PC-9 (cell line): Measurements from ENCODE around the gene EYS. TPM values are rescaled to one million over a fixed set of nuclear protein-coding genes. Genes with fewer than 3 reads are reported as not detected.

Experiments used
- BruUV-seq: library from RNA; stranded (reverse); fragments of 400-500 nt; replicated peaks from 2 replicates; lab custom pipeline; 2021; lab: Mats Ljungman, UMichigan
- CTCF ChIA-PET: fragments of 300-600 bp; sonication (Branson Sonifier 250); formaldehyde crosslinking; loops from one replicate; lab custom pipeline; 2022; ENCODE audit warnings: antibody characterized with exemption; lab: Charles Lee
- POLR2A ChIA-PET: fragments of 300-600 bp; sonication (Branson Sonifier 250); formaldehyde crosslinking; loops from one replicate; lab custom pipeline; 2022; ENCODE audit warnings: antibody characterized with exemption; ENCODE audit not compliant: unreplicated experiment; lab: Charles Lee
- DNase-seq, 2 experiments: peaks; one replicate each; pipeline versions ENCODE4 v3.0.0 to v3.0.0-alpha.2; 2015 to 2022; ENCODE audit warnings: mixed read lengths in 1 of 2
- H2AFZ ChIP-seq: fragments of 200-600 bp; sonication (generic); 2 replicates; pipeline ENCODE4 v1.8.1; 2017; ENCODE audit warnings: antibody characterized with exemption
- H3F3A ChIP-seq: fragments of 200-600 bp; sonication (generic); 2 replicates; pipeline ENCODE4 v1.8.1; 2017; ENCODE audit warnings: antibody characterized with exemption, mild to moderate bottlenecking, low read depth; ENCODE audit not compliant: insufficient read depth
- H3K27ac ChIP-seq: fragments of 200-600 bp; sonication (generic); 2 replicates; pipeline ENCODE4 v1.6.1; 2016; ENCODE audit warnings: mixed run types
- H3K27me3 ChIP-seq: fragments of 200-600 bp; sonication (generic); 2 replicates; pipeline ENCODE4 v1.6.1; 2016; ENCODE audit warnings: low read depth, mixed run types; ENCODE audit not compliant: insufficient read depth
- H3K36me3 ChIP-seq: fragments of 200-600 bp; sonication (generic); 2 replicates; pipeline ENCODE4 v1.6.1; 2016; ENCODE audit warnings: low read depth, mixed run types
- H3K4me1 ChIP-seq: fragments of 200-600 bp; sonication (generic); replicated peaks from 2 replicates; pipeline ENCODE4 v1.6.1; 2016; ENCODE audit warnings: mixed run types; ENCODE audit not compliant: insufficient read depth
- H3K4me2 ChIP-seq: fragments of 200-600 bp; sonication (generic); 2 replicates; pipeline ENCODE4 v1.6.1; 2017; ENCODE audit warnings: mixed run types
- H3K4me3 ChIP-seq: fragments of 200-600 bp; sonication (generic); 2 replicates; pipeline ENCODE4 v1.6.1; 2016; ENCODE audit warnings: mixed run types
- H3K79me2 ChIP-seq: fragments of 200-600 bp; sonication (generic); 2 replicates; pipeline ENCODE4 v1.6.1; 2017; ENCODE audit warnings: low read depth, mixed run types
- H3K9me2 ChIP-seq: fragments of 200-600 bp; sonication (generic); 2 replicates; pipeline ENCODE4 v1.8.1; 2017; ENCODE audit warnings: mild to moderate bottlenecking; ENCODE audit not compliant: insufficient read depth
- H3K9me3 ChIP-seq: fragments of 200-600 bp; sonication (generic); 2 replicates; pipeline ENCODE4 v1.8.1; 2016; ENCODE audit warnings: low read depth; ENCODE audit not compliant: insufficient read depth
- H4K20me1 ChIP-seq: fragments of 200-600 bp; sonication (generic); 2 replicates; pipeline ENCODE4 v1.8.1; 2017; ENCODE audit not compliant: insufficient read depth
- EZH2 ChIP-seq: fragments of 200-600 bp; sonication (generic); IDR thresholded peaks from 2 replicates; pipeline ENCODE4 v1.8.0; 2017; ENCODE audit warnings: antibody characterized with exemption, low read depth
- intact Hi-C: fragments of 100-400 bp; cut with micrococcal nuclease; formaldehyde crosslinking; loops from one replicate; pipeline ENCODE4 v1.10.0; 2022; ENCODE audit not compliant: unreplicated experiment
- total RNA-seq: library from RNA; stranded (reverse); gene quantifications from 2 replicates; pipeline ENCODE4 v1.2.3, GENCODE V29; 2021
- TF ChIP-seq, protein P1 (sequence below): fragments of 200-600 bp; sonication (generic); conservative IDR thresholded peaks from 2 replicates; pipeline ENCODE4 v1.6.1; 2017; ENCODE audit warnings: mixed run types, antibody characterized with exemption, mild to moderate bottlenecking, moderate library complexity

Gene EYS
- total RNA-seq, 1 experiment from 2014 or later: not detected

DNA sequence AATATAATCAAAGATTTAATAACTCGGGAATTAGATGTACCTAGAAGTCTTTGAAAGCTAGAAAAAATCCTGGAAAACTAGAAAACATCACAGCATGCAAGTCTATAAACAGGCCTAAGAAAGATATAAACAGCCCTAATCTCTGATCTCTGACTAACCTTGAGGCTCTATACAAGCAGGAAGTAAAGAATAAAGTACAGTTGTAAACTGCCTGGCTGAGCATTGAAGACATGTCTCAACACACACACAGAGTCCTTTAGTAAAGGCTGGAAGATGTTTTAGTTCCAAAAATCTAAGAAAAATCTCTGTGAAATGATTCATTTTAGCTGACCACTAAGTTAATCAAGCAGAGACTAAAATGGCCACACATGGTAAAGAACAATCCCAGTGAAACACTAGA lies 774.5 kb downstream of the EYS start:
- ChIA-PET POLR2A (no interaction called here), CTCF (no interaction called here)
- Histone ChIP-seq H3K4me2 (no peak overlapping the region), H3K9me3 (no peaks in the 10 kb centered on the region), H3K9me2 (no peaks in the 10 kb centered on the region), H3K36me3 (no peaks in the 10 kb centered on the region), H4K20me1 (peaks cover 6% of the 10 kb centered on the region; the same call in 1 of the 2 replicates), H3K27ac (no peak overlapping the region), H3K4me3 (no peak overlapping the region), H3F3A (no peaks in the 10 kb centered on the region), H3K4me1 (no peaks in the 10 kb centered on the region), H3K79me2 (no peaks in the 10 kb centered on the region), H2AFZ (no peak overlapping the region), H3K27me3 (no peaks in the 10 kb centered on the region)
- BruUV-seq: no TSS peak
- DNase-seq: no peak
- no peak for TF ChIP-seq EZH2
- TF ChIP-seq, protein P1, sequence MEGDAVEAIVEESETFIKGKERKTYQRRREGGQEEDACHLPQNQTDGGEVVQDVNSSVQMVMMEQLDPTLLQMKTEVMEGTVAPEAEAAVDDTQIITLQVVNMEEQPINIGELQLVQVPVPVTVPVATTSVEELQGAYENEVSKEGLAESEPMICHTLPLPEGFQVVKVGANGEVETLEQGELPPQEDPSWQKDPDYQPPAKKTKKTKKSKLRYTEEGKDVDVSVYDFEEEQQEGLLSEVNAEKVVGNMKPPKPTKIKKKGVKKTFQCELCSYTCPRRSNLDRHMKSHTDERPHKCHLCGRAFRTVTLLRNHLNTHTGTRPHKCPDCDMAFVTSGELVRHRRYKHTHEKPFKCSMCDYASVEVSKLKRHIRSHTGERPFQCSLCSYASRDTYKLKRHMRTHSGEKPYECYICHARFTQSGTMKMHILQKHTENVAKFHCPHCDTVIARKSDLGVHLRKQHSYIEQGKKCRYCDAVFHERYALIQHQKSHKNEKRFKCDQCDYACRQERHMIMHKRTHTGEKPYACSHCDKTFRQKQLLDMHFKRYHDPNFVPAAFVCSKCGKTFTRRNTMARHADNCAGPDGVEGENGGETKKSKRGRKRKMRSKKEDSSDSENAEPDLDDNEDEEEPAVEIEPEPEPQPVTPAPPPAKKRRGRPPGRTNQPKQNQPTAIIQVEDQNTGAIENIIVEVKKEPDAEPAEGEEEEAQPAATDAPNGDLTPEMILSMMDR: no peak
- intact Hi-C loops: no loop called here

DNA sequence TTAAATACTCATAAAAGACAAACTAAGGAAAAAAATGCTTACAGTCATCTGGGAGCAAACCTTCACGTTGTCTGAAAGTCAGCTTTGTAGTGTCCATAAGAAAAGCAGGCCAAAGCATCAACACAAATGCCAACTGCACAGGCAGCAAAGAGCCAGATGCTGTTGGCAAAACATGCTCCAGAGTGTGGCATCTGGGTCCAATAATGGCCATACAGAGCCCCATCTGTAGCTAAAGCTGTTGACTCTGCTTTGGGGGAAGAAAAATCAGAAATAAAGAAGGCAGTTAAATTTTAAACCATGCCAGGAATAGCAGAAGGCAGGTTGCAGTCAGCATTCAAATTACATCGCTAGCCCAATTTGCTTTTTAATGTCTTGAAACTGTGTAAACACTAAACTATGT lies 776.3 kb downstream of the EYS start:
- Histone ChIP-seq H3K36me3 (no peaks in the 10 kb centered on the region), H3K79me2 (no peaks in the 10 kb centered on the region), H3K4me3 (no peak overlapping the region), H3K27ac (no peak overlapping the region), H3K9me3 (no peaks in the 10 kb centered on the region), H3F3A (no peaks in the 10 kb centered on the region), H2AFZ (no peak overlapping the region), H3K27me3 (no peaks in the 10 kb centered on the region), H3K4me2 (no peak overlapping the region), H4K20me1 (no peaks in the 10 kb centered on the region), H3K4me1 (no peaks in the 10 kb centered on the region), H3K9me2 (no peaks in the 10 kb centered on the region)
- TF ChIP-seq EZH2: no peak
- ChIA-PET POLR2A (no interaction called here), CTCF (no interaction called here)
- BruUV-seq: no TSS peak
- intact Hi-C loops: no loop called here
- DNase-seq: no peak

DNA sequence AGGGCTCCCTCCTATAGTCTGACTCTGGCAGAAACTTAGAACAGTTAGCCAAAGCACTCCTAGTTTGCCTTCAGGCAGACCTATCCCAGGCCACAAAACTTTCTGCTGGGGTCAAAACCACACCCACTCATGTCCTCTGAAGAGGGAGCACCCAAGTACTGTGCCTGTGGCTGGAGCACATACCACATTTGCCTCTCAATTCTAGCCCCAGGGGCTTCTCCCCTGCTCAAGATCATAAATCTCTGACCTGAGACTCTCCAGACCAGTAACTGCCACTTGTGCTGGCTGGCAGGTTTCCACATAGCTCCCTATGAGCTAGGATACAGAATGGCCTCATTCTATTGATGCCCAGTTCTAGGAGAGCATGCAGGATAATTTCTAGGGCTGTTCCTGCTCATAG lies 781.0 kb downstream of the EYS start:
- no peaks in the 10 kb centered on the region for H3F3A ChIP-seq
- no peak overlapping the region for H3K4me2 ChIP-seq
- TF ChIP-seq EZH2: no peak
- TF ChIP-seq, protein P1: no peak
- H4K20me1 ChIP-seq: no peaks in the 10 kb centered on the region
- no peak overlapping the region for H3K4me3 ChIP-seq
- H3K27me3 ChIP-seq: no peaks in the 10 kb centered on the region
- no peak overlapping the region for H3K27ac ChIP-seq
- DNase-seq: no peak
- no peaks in the 10 kb centered on the region for H3K9me3 ChIP-seq
- H3K36me3 ChIP-seq: no peaks in the 10 kb centered on the region
- ChIA-PET CTCF (no interaction called here), POLR2A (no interaction called here)
- H3K79me2 ChIP-seq: no peaks in the 10 kb centered on the region
- no peaks in the 10 kb centered on the region for H3K4me1 ChIP-seq
- intact Hi-C loops: no loop called here
- BruUV-seq: no TSS peak
- H3K9me2 ChIP-seq: no peaks in the 10 kb centered on the region
- H2AFZ ChIP-seq: no peak overlapping the region

DNA sequence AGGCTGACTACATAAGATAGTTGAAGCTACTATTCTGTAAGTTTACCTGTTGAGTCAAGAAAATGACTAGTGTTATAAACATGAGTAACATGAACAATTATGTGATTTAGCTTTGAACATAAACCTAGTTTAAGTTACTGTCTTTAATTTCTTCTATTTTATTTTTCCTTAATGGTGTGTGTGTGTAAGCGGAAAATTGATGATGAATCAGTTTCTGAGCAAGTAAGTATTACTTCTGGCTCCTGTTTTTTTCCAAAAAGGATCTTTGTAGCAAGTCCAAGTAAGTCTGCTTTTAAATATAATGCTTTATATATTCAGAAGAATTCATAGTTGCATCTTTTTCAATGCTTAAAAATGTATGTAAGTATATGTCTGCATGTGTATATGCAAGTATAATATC lies 786.8 kb downstream of the EYS start:
- Histone ChIP-seq H2AFZ (no peak overlapping the region), H3K27ac (no peak overlapping the region), H3K4me1 (no peaks in the 10 kb centered on the region), H3K4me2 (no peak overlapping the region), H3K9me2 (no peaks in the 10 kb centered on the region), H3K4me3 (no peak overlapping the region), H3F3A (no peaks in the 10 kb centered on the region), H3K79me2 (no peaks in the 10 kb centered on the region), H3K27me3 (no peaks in the 10 kb centered on the region), H3K9me3 (no peaks in the 10 kb centered on the region), H3K36me3 (no peaks in the 10 kb centered on the region), H4K20me1 (no peaks in the 10 kb centered on the region)
- intact Hi-C loops: no loop called here
- no TSS peak for BruUV-seq
- no peak for DNase-seq
- ChIA-PET POLR2A (no interaction called here), CTCF (no interaction called here)
- TF ChIP-seq EZH2: no peak
- TF ChIP-seq, protein P1: no peak
